ENCODE results near the gene HSPA12B.

DNA sequence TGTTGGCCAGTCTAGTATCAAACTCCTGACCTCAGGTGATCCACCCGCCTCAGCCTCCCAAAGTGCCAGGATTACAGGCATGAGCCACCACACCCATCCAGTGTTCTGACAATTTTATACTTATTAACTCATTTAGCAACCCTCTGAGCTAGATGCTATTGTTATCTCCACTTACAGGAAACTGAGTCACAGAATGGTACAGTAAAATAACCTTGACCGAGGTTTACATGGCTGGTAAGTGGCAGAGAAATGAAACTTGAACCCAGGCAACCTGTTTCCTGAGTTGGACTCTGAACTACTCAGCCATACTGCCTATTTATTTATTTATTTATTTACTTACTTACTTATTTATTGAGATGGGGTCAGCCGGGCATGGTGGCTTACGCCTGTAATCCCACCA, 13.4 kb upstream of the HSPA12B start:
- TF ChIP-seq POLR2AphosphoS5 (IDR thresholded peaks at IDR 0.05), result no peak
- TF ChIP-seq, protein P1, sequence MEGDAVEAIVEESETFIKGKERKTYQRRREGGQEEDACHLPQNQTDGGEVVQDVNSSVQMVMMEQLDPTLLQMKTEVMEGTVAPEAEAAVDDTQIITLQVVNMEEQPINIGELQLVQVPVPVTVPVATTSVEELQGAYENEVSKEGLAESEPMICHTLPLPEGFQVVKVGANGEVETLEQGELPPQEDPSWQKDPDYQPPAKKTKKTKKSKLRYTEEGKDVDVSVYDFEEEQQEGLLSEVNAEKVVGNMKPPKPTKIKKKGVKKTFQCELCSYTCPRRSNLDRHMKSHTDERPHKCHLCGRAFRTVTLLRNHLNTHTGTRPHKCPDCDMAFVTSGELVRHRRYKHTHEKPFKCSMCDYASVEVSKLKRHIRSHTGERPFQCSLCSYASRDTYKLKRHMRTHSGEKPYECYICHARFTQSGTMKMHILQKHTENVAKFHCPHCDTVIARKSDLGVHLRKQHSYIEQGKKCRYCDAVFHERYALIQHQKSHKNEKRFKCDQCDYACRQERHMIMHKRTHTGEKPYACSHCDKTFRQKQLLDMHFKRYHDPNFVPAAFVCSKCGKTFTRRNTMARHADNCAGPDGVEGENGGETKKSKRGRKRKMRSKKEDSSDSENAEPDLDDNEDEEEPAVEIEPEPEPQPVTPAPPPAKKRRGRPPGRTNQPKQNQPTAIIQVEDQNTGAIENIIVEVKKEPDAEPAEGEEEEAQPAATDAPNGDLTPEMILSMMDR (IDR thresholded peaks at IDR 0.05), result no peak
